ENCODE measurements around the gene ATP13A5. TPM values are rescaled to one million over a fixed set of nuclear protein-coding genes. Genes with fewer than 3 reads are reported as not detected.

Gene ATP13A5
- total RNA-seq, 2 donors from 2014 or later = not detected

GRCh38 chr3:193253986-193254660, 124.4 kb downstream of the ATP13A5 start:
- DNase-seq (ENCODE audit: low spot score) = no peak
- no peaks in the 10 kb centered on the region for H3K27me3 ChIP-seq (replicated peaks; ENCODE audit: insufficient read depth)
- H3K4me1 ChIP-seq (replicated peaks) = no peaks in the 10 kb centered on the region
- no peak overlapping the region for H3K27ac ChIP-seq
- TF ChIP-seq CTCF (IDR thresholded peaks at IDR 0.05) = no peak
- TF ChIP-seq POLR2A (IDR thresholded peaks at IDR 0.05) = no peak
- TF ChIP-seq POLR2AphosphoS5 (IDR thresholded peaks at IDR 0.05) = no peak
- H3K9me3 ChIP-seq = no peaks in the 10 kb centered on the region
- intact Hi-C loops (cut with DNase I) = no loop called here
- H3K4me3 ChIP-seq = no peak overlapping the region
- no peaks in the 10 kb centered on the region for H3K36me3 ChIP-seq
- WGBS = 69% methylated on average over 3 of the region's 3 CpGs

- H3K4me3 ChIP-seq = no peak overlapping the region
- no peak for TF ChIP-seq POLR2A (IDR thresholded peaks at IDR 0.05)
- no peak for TF ChIP-seq POLR2AphosphoS5 (IDR thresholded peaks at IDR 0.05)
- no peak for TF ChIP-seq CTCF (IDR thresholded peaks at IDR 0.05)
- no peaks in the 10 kb centered on the region for H3K9me3 ChIP-seq
- intact Hi-C loops (cut with DNase I) = no loop called here
- no peaks in the 10 kb centered on the region for H3K4me1 ChIP-seq (replicated peaks)
- H3K36me3 ChIP-seq = no peaks in the 10 kb centered on the region
- H3K27ac ChIP-seq = no peak overlapping the region
- DNase-seq (ENCODE audit: low spot score) = no peak
- 66% methylated on average over 4 of the region's 4 CpGs for WGBS
- no peaks in the 10 kb centered on the region for H3K27me3 ChIP-seq (replicated peaks; ENCODE audit: insufficient read depth)
These were observed 128.1 kb downstream of the ATP13A5 start for GRCh38 chr3:193250492-193250891.

- no peak for TF ChIP-seq POLR2AphosphoS5 (IDR thresholded peaks at IDR 0.05)
- TF ChIP-seq POLR2A (IDR thresholded peaks at IDR 0.05) = no peak
- no peak for TF ChIP-seq CTCF (IDR thresholded peaks at IDR 0.05)
- Histone ChIP-seq H3K36me3 (no peaks in the 10 kb centered on the region), H3K27me3 (replicated peaks; ENCODE audit: insufficient read depth) (no peaks in the 10 kb centered on the region), H3K4me1 (replicated peaks) (no peaks in the 10 kb centered on the region), H3K27ac (no peak overlapping the region), H3K4me3 (no peak overlapping the region), H3K9me3 (no peaks in the 10 kb centered on the region)
- no peak for DNase-seq (ENCODE audit: low spot score)
- intact Hi-C loops (cut with DNase I) = no loop called here
- 49% methylated on average over 2 of the region's 2 CpGs for WGBS
These were observed 129.6 kb downstream of the ATP13A5 start for GRCh38 chr3:193248848-193249468.

- TF ChIP-seq CTCF (IDR thresholded peaks at IDR 0.05) = no peak
- no peak for TF ChIP-seq POLR2AphosphoS5 (IDR thresholded peaks at IDR 0.05)
- TF ChIP-seq POLR2A (IDR thresholded peaks at IDR 0.05) = no peak
- intact Hi-C loops (cut with DNase I) = no loop called here
These were observed 135.0 kb downstream of the ATP13A5 start for GRCh38 chr3:193243571-193243970.

GRCh38 chr3:193241716-193242115, 136.8 kb downstream of the ATP13A5 start:
- H3K9me3 ChIP-seq = no peaks in the 10 kb centered on the region
- WGBS = 87% methylated on average over 11 of the region's 11 CpGs
- no peaks in the 10 kb centered on the region for H3K36me3 ChIP-seq
- intact Hi-C loops (cut with DNase I) = no loop called here
- TF ChIP-seq POLR2A (IDR thresholded peaks at IDR 0.05) (no peak), POLR2AphosphoS5 (IDR thresholded peaks at IDR 0.05) (no peak), CTCF (IDR thresholded peaks at IDR 0.05) (no peak)
- H3K27me3 ChIP-seq (replicated peaks; ENCODE audit: insufficient read depth) = no peaks in the 10 kb centered on the region
- no peak overlapping the region for H3K27ac ChIP-seq
- no peaks in the 10 kb centered on the region for H3K4me1 ChIP-seq (replicated peaks)
- no peak for DNase-seq (ENCODE audit: low spot score)
- H3K4me3 ChIP-seq = no peak overlapping the region

More at GRCh38 chr3:193243571-193243970, 135.0 kb downstream of the ATP13A5 start:
- Histone ChIP-seq H3K4me3 (no peak overlapping the region), H3K4me1 (replicated peaks) (no peaks in the 10 kb centered on the region), H3K36me3 (no peaks in the 10 kb centered on the region), H3K27me3 (replicated peaks; ENCODE audit: insufficient read depth) (no peaks in the 10 kb centered on the region), H3K27ac (no peak overlapping the region), H3K9me3 (no peaks in the 10 kb centered on the region)
- DNase-seq (ENCODE audit: low spot score) = no peak
- 89% methylated on average over 3 of the region's 3 CpGs for WGBS
